GM12891 (cell line): ENCODE results near the gene NUDT19.

Experiments
- PAX5 ChIP-seq: IDR thresholded peaks from 2 replicates; pipeline ENCODE4 v1.6.1; 2011; ENCODE audit warnings: low read length, moderate library complexity, mild to moderate bottlenecking; ENCODE audit not compliant: insufficient read depth, severe bottlenecking
- POLR2A ChIP-seq: IDR thresholded peaks from 2 replicates; pipeline ENCODE4 v1.6.1; 2011; ENCODE audit warnings: low read depth, low read length, control low read depth
- POLR2AphosphoS5 ChIP-seq: IDR thresholded peaks from 2 replicates; pipeline ENCODE4 v1.6.1; 2011; ENCODE audit warnings: low read depth, low read length, control low read depth
- POU2F2 ChIP-seq: IDR thresholded peaks from 2 replicates; pipeline ENCODE4 v1.6.1; 2011; ENCODE audit warnings: low read depth, mild to moderate bottlenecking, control low read depth, low read length, moderate library complexity
- SPI1 ChIP-seq: IDR thresholded peaks from 2 replicates; pipeline ENCODE4 v1.6.1; 2011; ENCODE audit warnings: low read depth, low read length, control low read depth
- TAF1 ChIP-seq: IDR thresholded peaks from 2 replicates; pipeline ENCODE4 v1.6.1; 2011; ENCODE audit warnings: low read depth, low read length, control low read depth

- TF ChIP-seq POLR2AphosphoS5 (no peak), POLR2A (no peak), TAF1 (no peak), PAX5 (no peak), SPI1 (no peak), POU2F2 (no peak)
Observed at GRCh38 chr19:32757189-32757588, 65.6 kb downstream of the NUDT19 start.
